COR-L47 (cell line): Measurements from ENCODE around the gene PCDH15.
"Not testable (repeated sequence)": the region's sequence is repeated elsewhere in the genome, so short reads cannot be mapped to it uniquely, and the experiment has no call there.

Experiments used
- DNase-seq: peaks from one replicate; lab custom pipeline; 2025; lab: John Stamatoyannopoulos, UW

Gene PCDH15

GRCh38 chr10:53980210-53980609 is 820.8 kb downstream of the PCDH15 start:
- DNase-seq = no peak

DNA sequence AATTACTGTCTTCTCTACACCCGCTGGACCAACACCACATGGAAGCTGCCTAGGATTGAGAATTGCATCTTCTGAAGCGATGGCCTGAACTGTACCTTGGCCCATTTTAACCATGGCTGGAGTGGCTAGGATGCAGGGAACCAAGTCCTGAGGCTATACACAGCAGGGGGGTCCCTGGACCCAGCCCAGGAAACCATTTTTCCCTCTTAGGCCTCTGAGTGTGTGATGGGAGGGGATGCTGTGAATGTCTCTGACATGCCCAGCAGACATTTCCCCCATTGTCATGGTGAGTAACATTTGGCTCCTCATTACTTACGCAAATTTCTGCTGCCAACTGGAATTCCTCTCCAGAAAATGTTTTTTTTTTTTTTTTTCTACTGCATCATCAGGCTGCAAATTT is 822.7 kb downstream of the PCDH15 start:
- no peak for DNase-seq

- no peak for DNase-seq
These were observed 823.8 kb downstream of the PCDH15 start for GRCh38 chr10:53977267-53977666.

- DNase-seq = no peak
These were observed 843.6 kb downstream of the PCDH15 start for GRCh38 chr10:53957401-53957800.

DNA sequence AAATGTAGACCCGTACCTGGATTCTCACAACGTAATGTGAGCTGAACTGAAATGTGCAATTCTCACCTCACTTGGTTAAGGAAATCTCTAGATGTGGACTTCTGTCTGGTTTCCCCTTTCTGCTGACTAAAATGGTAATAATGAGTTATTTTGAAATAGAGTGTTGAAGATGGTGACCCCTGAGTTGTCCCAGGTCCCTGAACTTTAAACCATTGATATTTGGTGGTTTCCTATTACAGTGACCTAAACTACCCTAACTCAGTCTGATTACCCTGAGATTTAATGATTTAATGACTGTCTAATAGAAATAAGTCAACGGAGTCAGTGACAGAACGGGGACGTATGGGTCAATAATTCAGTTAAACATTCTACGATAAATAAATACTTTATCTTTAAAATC is 845.9 kb downstream of the PCDH15 start:
- DNase-seq = no peak

- no peak for DNase-seq
These were observed 848.1 kb downstream of the PCDH15 start for GRCh38 chr10:53952698-53953630.

DNA sequence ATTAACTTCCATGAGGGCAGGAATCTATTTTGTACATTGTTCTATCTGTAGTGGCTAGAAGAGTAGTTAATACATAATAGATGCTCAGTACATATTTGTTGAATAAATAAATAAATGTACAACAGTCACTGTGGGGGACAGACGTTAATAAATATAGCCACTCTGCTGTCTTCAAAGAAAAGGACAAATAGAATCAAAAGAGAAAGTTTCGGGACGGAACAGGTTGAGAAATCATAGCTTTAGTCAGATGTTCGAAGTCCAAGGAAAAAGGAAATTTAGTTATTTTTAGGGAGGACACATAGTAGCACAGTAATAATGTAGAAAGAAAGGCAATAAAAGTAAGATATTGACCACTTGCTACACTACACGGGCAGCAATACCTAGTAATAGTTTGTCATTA is 861.4 kb downstream of the PCDH15 start:
- no peak for DNase-seq

DNA sequence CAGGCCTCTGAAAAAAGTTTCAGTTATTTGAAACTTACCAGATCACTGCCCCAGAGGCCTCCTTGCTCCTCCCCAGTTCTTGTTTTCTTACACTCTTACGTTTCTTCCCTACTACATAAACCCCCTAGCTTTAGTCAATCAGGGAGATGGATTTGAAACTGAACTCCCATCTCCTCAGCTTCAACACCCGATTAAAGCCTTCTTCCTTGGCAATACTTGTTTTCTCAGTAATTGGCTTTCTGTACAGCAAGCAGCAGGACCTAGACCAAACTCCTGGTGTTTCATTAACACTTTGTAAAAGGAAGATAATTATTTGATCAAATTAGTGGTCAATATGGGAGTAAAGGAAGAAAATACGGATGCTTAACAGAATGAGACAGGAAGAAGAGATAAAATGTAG is 870.4 kb downstream of the PCDH15 start:
- DNase-seq = no peak

- DNase-seq = not testable (repeated sequence)
These were observed 876.9 kb downstream of the PCDH15 start for GRCh38 chr10:53924051-53924700.

DNA sequence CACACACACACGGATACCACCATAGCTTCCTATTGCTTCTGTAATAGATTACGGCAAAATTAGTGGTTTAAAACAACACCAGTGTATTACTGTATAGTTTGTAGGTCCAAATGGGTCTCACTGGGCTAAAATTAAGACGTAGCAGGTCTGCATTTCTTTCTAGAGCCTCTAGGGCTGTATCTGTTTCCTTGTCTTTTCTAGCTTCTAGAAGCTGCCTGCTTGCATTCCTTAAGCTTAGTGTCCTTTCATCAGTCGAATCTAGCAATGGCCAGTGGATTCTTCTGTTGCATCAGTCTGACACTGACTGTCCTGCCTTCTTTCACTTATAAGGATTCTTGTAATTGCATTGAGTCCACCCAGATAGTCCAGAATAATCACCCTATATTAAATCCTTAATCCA is 882.3 kb downstream of the PCDH15 start:
- no peak for DNase-seq

DNA sequence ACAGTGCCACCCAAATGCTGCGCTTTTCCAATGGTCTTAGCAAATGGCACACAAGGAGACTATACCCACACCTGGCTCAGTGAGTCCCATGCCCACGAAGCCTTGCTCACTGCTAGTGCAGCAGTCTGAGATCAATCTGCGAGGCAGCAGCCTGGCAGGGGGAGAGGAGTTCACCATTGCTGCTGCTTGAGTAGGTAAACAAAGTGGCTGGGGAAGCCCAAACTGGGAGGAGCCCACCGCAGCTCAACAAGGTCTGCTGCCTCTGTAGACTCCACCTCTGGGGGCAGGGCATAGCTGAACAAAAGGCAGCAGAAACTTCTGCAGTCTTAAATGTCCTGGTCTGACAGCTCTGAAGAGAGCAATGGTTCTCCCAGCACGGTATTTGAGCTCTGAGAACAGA is 891.2 kb downstream of the PCDH15 start:
- DNase-seq = no peak

- no peak for DNase-seq
These were observed 896.4 kb downstream of the PCDH15 start for GRCh38 chr10:53904506-53905241.

- DNase-seq = no peak
These were observed 897.3 kb downstream of the PCDH15 start for GRCh38 chr10:53903756-53904155.

GRCh38 chr10:53899463-53900160 is 901.4 kb downstream of the PCDH15 start:
- no peak for DNase-seq

- DNase-seq = no peak
These were observed 902.5 kb downstream of the PCDH15 start for GRCh38 chr10:53898532-53898931.

- no peak for DNase-seq
These were observed 906.9 kb downstream of the PCDH15 start for GRCh38 chr10:53894145-53894544.

GRCh38 chr10:53893061-53893460 is 908.0 kb downstream of the PCDH15 start:
- no peak for DNase-seq

DNA sequence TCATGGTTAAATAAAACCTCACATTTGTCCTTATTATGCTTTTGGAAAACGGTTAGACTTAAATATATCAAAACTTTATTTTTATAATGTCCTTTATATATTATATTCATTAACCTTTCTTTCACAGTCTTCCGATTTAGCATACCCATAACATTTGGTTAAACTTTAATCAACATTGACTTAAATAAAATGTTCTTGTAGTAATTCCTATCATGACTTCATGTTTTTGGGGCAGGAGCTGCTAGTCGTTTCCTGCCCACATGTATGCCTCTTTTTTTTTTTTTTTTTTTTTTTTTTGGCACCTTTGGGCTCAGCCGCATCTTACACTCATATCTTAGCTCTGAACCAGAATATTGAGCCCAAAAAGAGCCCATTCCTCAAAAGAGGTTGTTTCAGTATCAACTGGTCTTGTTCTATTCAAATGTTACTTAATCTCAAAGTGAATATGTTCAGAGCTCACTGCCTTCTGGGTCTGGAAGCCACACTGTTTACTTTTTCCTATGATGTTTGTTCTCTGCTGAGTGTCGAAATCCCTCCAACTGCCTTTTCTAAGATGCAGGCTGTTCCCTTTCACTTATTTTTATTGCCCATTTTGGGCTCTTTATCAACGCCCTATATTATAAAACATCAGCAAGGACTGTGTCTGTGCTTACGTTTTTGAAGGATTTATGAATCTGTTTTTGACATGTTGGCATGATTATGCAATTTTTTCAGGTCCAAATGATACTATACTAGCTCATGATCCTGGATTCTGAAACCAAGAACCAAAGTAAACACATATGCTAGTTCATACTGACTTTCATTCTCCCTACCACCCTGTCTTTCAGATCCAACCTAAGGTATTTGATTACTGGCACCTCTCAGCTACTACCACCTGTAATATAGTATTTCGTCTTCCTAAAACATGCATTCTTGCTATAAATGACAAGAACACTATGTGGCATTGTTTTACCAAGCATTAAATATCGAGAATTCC is 914.4 kb downstream of the PCDH15 start:
- no peak for DNase-seq

DNA sequence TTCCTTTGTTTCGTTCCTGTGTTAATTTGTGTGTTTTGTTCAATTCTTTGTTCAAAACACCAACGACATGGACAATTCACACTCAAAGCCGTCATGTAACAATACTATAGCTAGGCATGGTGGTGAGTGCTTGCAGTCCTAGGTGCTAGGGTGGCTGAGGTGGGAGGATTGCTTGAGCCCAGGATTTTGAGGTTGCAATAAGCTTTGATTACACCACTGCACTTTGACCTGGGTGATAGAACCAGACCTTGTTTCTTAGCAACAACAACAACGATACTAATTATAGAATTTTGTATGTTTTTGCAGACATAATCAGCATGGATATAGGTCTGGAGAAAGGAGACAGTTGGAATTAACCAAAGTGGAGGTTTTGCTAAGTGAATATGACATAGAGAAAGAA is 936.2 kb downstream of the PCDH15 start:
- DNase-seq = peak; percentile 29

DNA sequence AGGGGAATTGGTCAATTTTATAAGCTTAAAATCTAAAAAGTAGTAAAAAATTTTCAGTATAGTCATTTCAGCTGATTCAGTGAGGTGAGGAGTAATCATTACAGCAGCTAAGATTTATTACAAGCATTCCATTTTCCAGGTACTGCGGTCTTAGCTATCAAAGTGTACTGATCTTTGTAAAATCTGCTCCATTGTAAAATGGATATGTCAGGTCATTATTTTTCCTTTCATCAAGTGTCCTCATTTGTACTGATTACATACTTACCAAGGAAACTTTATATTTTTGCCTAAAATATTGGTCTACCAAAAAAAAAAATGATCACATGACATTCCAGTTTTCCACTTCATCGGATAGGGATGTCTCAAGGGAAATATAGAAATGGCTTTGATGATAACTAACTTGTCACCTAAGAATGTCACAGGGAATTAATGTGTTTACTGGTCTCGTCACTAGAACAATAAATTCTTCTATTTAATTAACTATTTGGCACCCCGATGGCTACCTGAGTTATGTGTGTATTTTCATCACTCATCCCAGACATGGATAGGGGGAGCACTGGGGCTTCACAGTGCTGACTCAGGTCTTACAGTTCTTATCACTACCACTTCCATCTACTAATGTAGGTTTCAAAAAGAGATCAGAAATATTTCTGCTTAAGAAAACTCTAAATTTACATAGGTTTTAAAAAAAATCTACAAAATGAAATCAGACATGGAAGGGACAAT is 948.4 kb downstream of the PCDH15 start:
- DNase-seq = no peak
